ENCODE measurements around the gene MATK. TPM values are rescaled to one million over a fixed set of nuclear protein-coding genes. Genes with fewer than 3 reads are reported as not detected.
"Not testable (repeated sequence)": the region's sequence is repeated elsewhere in the genome, so short reads cannot be mapped to it uniquely, and the experiment has no call there.

Gene MATK
- total RNA-seq, 1 donor from 2014 or later: 11.2 TPM

- intact Hi-C loops (cut with micrococcal nuclease): no loop called here
Observed at GRCh38 chr19:3816566-3817218, 30.5 kb upstream of the MATK start.

- intact Hi-C loops (cut with micrococcal nuclease): not testable (repeated sequence)
Observed at GRCh38 chr19:3816148-3816547, 30.0 kb upstream of the MATK start.

- intact Hi-C loops (cut with micrococcal nuclease): no loop called here
Observed at GRCh38 chr19:3814648-3815047, 28.5 kb upstream of the MATK start.

GRCh38 chr19:3813473-3814392, 27.6 kb upstream of the MATK start:
- intact Hi-C loops (cut with micrococcal nuclease): no loop called here

GRCh38 chr19:3810708-3811355, 24.7 kb upstream of the MATK start:
- intact Hi-C loops (cut with micrococcal nuclease): no loop called here

GRCh38 chr19:3809881-3810707, 23.9 kb upstream of the MATK start:
- intact Hi-C loops (cut with micrococcal nuclease): no loop called here

GRCh38 chr19:3808420-3809143, 22.4 kb upstream of the MATK start:
- intact Hi-C loops (cut with micrococcal nuclease): no loop called here

- intact Hi-C loops (cut with micrococcal nuclease): no loop called here
Observed at GRCh38 chr19:3807574-3808354, 21.6 kb upstream of the MATK start.

GRCh38 chr19:3807131-3807480, 20.9 kb upstream of the MATK start:
- intact Hi-C loops (cut with micrococcal nuclease): no loop called here

- intact Hi-C loops (cut with micrococcal nuclease): no loop called here
Observed at GRCh38 chr19:3805859-3806258, 19.7 kb upstream of the MATK start.

- intact Hi-C loops (cut with micrococcal nuclease): no loop called here
Observed at GRCh38 chr19:3804429-3804828, 18.2 kb upstream of the MATK start.

- intact Hi-C loops (cut with micrococcal nuclease): no loop called here
Observed at GRCh38 chr19:3803986-3804385, 17.8 kb upstream of the MATK start.

GRCh38 chr19:3803114-3803888, 17.1 kb upstream of the MATK start:
- intact Hi-C loops (cut with micrococcal nuclease): no loop called here

- intact Hi-C loops (cut with micrococcal nuclease): no loop called here
Observed at GRCh38 chr19:3801412-3802096, 15.4 kb upstream of the MATK start.

GRCh38 chr19:3800996-3801395, 14.8 kb upstream of the MATK start:
- intact Hi-C loops (cut with micrococcal nuclease): no loop called here

- intact Hi-C loops (cut with micrococcal nuclease): loop anchor here (1.0 to 2.0 kb wide), 2 partner anchors 14 to 35 kb away; partner anchors contain the start of gene MRPL54
Observed at GRCh38 chr19:3798137-3798536, 12.0 kb upstream of the MATK start.

- intact Hi-C loops (cut with micrococcal nuclease): no loop called here
Observed at GRCh38 chr19:3796358-3796757, 10.2 kb upstream of the MATK start.

- intact Hi-C loops (cut with micrococcal nuclease): no loop called here
Observed at GRCh38 chr19:3793799-3794198, 7.6 kb upstream of the MATK start.

Measured in T-helper 1 cell treated with Interleukin-12 subunit alpha and Interleukin-12 subunit beta and Interleukin-4 antibody, amounts not matched to agents 30 ng/mL and 1 ng/mL, for 36 hours (primary cell).